HTR-8/SVneo (cell line): ENCODE measurements around the gene SLC9C2.
"Not testable (repeated sequence)": the region's sequence is repeated elsewhere in the genome, so short reads cannot be mapped to it uniquely, and the experiment has no call there.

Experiments
- DNase-seq: peaks from one replicate; pipeline ENCODE4 v3.0.0; 2011; ENCODE audit warnings: low spot score, mixed read lengths; ENCODE audit not compliant: insufficient read length
- FAIRE-seq: peaks from 2 replicates; lab custom pipeline; 2011; peaks lifted over from hg19 to GRCh38; lab: Jason Lieb, UNC

The SLC9C2 gene

GRCh38 chr1:173590557-173590956, 12.3 kb downstream of the SLC9C2 start:
- peak; percentile 7 for DNase-seq
- no peak for FAIRE-seq

GRCh38 chr1:173581383-173582079, 21.3 kb downstream of the SLC9C2 start:
- FAIRE-seq (no peak), DNase-seq (no peak)

GRCh38 chr1:173580658-173581057, 22.2 kb downstream of the SLC9C2 start:
- no peak for DNase-seq
- no peak for FAIRE-seq

GRCh38 chr1:173580071-173580470, 22.8 kb downstream of the SLC9C2 start:
- DNase-seq (no peak), FAIRE-seq (no peak)

GRCh38 chr1:173573596-173573995, 29.3 kb downstream of the SLC9C2 start:
- no peak for DNase-seq
- FAIRE-seq, result no peak

- FAIRE-seq (no peak), DNase-seq (no peak)
Measured at GRCh38 chr1:173572201-173572873, 30.5 kb downstream of the SLC9C2 start.

- no peak for DNase-seq
- no peak for FAIRE-seq
Measured at GRCh38 chr1:173570370-173571007, 32.4 kb downstream of the SLC9C2 start.

- DNase-seq (no peak), FAIRE-seq (no peak)
Measured at GRCh38 chr1:173568483-173568882, 34.4 kb downstream of the SLC9C2 start.

GRCh38 chr1:173563846-173564245, 39.0 kb downstream of the SLC9C2 start:
- FAIRE-seq, result not testable (repeated sequence)

GRCh38 chr1:173562813-173563212, 40.1 kb downstream of the SLC9C2 start:
- FAIRE-seq (no peak), DNase-seq (no peak)

More at GRCh38 chr1:173563846-173564245, 39.0 kb downstream of the SLC9C2 start:
- not testable (repeated sequence) for DNase-seq

GRCh38 chr1:173561263-173561662, 41.6 kb downstream of the SLC9C2 start:
- DNase-seq (no peak), FAIRE-seq (no peak)

- no peak for DNase-seq
- no peak for FAIRE-seq
Measured at GRCh38 chr1:173560285-173560880, 42.5 kb downstream of the SLC9C2 start.

- DNase-seq, result no peak
Measured at GRCh38 chr1:173555651-173556305, 47.1 kb downstream of the SLC9C2 start.

GRCh38 chr1:173554541-173555250, 48.2 kb downstream of the SLC9C2 start:
- FAIRE-seq (no peak), DNase-seq (no peak)

More at GRCh38 chr1:173555651-173556305, 47.1 kb downstream of the SLC9C2 start:
- FAIRE-seq, result no peak

GRCh38 chr1:173554089-173554488, 48.8 kb downstream of the SLC9C2 start:
- DNase-seq (no peak), FAIRE-seq (no peak)

GRCh38 chr1:173553312-173553711, 49.6 kb downstream of the SLC9C2 start:
- no peak for DNase-seq
- FAIRE-seq, result no peak

- FAIRE-seq, result no peak
- DNase-seq, result no peak
Measured at GRCh38 chr1:173551699-173552098, 51.2 kb downstream of the SLC9C2 start.

- FAIRE-seq (no peak), DNase-seq (no peak)
Measured at GRCh38 chr1:173549813-173550212, 53.1 kb downstream of the SLC9C2 start.

GRCh38 chr1:173545688-173546087, 57.2 kb downstream of the SLC9C2 start:
- DNase-seq, result no peak
- no peak for FAIRE-seq

GRCh38 chr1:173536223-173536622, 66.6 kb downstream of the SLC9C2 start:
- no peak for FAIRE-seq
- no peak for DNase-seq
